ENCODE measurements around the gene MED31. TPM values are rescaled to one million over a fixed set of nuclear protein-coding genes. Genes with fewer than 3 reads are reported as not detected.
A peak's percentile ranks its signal among the peaks of the same experiment; 100 is the strongest.

Gene MED31
- total and polyA plus RNA-seq, 2 of the 13 experiments (the other 11 are each of a cell fraction or from before 2014, with no cell fraction given): 19.0 to 20.9 TPM

- peak; percentile 63; the same call in 1 of the 2 replicates for TF ChIP-seq ZBTB4 (CRISPR knock-in tag; IDR thresholded peaks at IDR 0.05; ENCODE audit: borderline replicate concordance)
- TF ChIP-seq ZNF550 (CRISPR knock-in tag; IDR thresholded peaks at IDR 0.05; ENCODE audit: borderline replicate concordance): no peak; the same call in 1 of the 2 replicates
- no peak for TF ChIP-seq RFX5 (IDR thresholded peaks at IDR 0.05; ENCODE audit: low read depth, low read length)
- TF ChIP-seq SALL1 (CRISPR knock-in tag; IDR thresholded peaks at IDR 0.05): peak; percentile 68
- peak; percentile 66; the same call in 1 of the 2 replicates for TF ChIP-seq KLF11 (CRISPR knock-in tag; IDR thresholded peaks at IDR 0.05)
- TF ChIP-seq PRDM15 (CRISPR knock-in tag; IDR thresholded peaks at IDR 0.05): 0 out of 2 replicates have a peak, but pooled peaks have one; percentile 51
- 0 out of 2 replicates have a peak, but pooled peaks have one; percentile 19 for TF ChIP-seq ZNF879 (CRISPR knock-in tag; IDR thresholded peaks at IDR 0.05)
- TF ChIP-seq TFE3 (CRISPR knock-in tag; IDR thresholded peaks at IDR 0.05): 0 out of 2 replicates have a peak, but pooled peaks have one; percentile 40
Observed at GRCh38 chr17:6640536-6641246, 10.7 kb downstream of the MED31 start, which contains the start of the genes KIAA0753 and TXNDC17 (continued).

Data from HepG2 (cell line).